Naive thymus-derived CD4-positive, alpha-beta T cell (primary cell): ENCODE data around the gene ANO9. TPM values are rescaled to one million over a fixed set of nuclear protein-coding genes. Genes with fewer than 3 reads are reported as not detected.

Source experiments
- ATAC-seq: fragments of 150-1000 bp; cut with Tn5 transposase; 2 replicates; pipeline ENCODE4 v1.10.0; 2021; ENCODE audit warnings: mild to moderate bottlenecking, moderate library complexity
- CTCF ChIA-PET: fragments of 350-600 bp; sonication (Branson Sonifier 250); formaldehyde crosslinking; loops from one replicate; lab custom pipeline; 2021; ENCODE audit warnings: antibody characterized with exemption; lab: Charles Lee
- POLR2A ChIA-PET: fragments of 350-600 bp; sonication (Branson Sonifier 250); formaldehyde crosslinking; loops from one replicate; lab custom pipeline; 2021; ENCODE audit warnings: antibody characterized with exemption, inconsistent platforms; lab: Charles Lee
- DNase-seq, 9 donors: peaks; one replicate each; pipeline versions ENCODE4 v3.0.0 to v3.0.0-alpha.2; 2020 to 2022; ENCODE audit warnings: mixed read lengths in 1 of 9
- H3K27ac ChIP-seq: one replicate; pipeline ENCODE4 v1.7.0; 2013; ENCODE audit warnings: mild to moderate bottlenecking, low read depth, low read length, moderate library complexity
- H3K27me3 ChIP-seq, 2 donors: one replicate each; pipeline ENCODE4 v1.7.0; 2013; ENCODE audit warnings: low read length in 2 of 2, mild to moderate bottlenecking in 2 of 2, moderate library complexity in 2 of 2; ENCODE audit not compliant: control insufficient read depth in 2 of 2, insufficient read depth in 2 of 2
- H3K36me3 ChIP-seq, 3 experiments: 1 replicate in 2 of 3; 2 replicates in 1 of 3; pipeline ENCODE4 v1.7.0; 2013; ENCODE audit warnings: low read length in 3 of 3, mild to moderate bottlenecking in 3 of 3, moderate library complexity in 1 of 3; ENCODE audit not compliant: insufficient read depth in 3 of 3, control insufficient read depth in 2 of 3
- H3K4me1 ChIP-seq, 2 donors: one replicate each; pipeline ENCODE4 v1.7.0; 2013; ENCODE audit warnings: low read length in 2 of 2, mild to moderate bottlenecking in 2 of 2, moderate library complexity in 1 of 2; ENCODE audit not compliant: control insufficient read depth in 2 of 2, insufficient read depth in 2 of 2
- H3K4me3 ChIP-seq: 2 replicates; pipeline ENCODE4 v1.7.0; 2013; ENCODE audit warnings: mild to moderate bottlenecking, low read length
- H3K9me3 ChIP-seq, 3 experiments: 1 replicate in 2 of 3; 2 replicates in 1 of 3; pipeline ENCODE4 v1.7.0; 2013; ENCODE audit warnings: low read length in 3 of 3; ENCODE audit not compliant: control insufficient read depth in 2 of 3
- H3K27ac Mint-ChIP-seq, 9 donors: one replicate each; pipeline ENCODE4 v1.8.0; 2020 to 2022; ENCODE audit warnings: mixed read lengths in 9 of 9, mild to moderate bottlenecking in 8 of 9, moderate library complexity in 5 of 9, inconsistent platforms in 2 of 9
- H3K27me3 Mint-ChIP-seq, 5 donors: one replicate each; pipeline ENCODE4 v1.8.0; 2021 to 2022; ENCODE audit warnings: mixed read lengths in 5 of 5, mild to moderate bottlenecking in 1 of 5
- H3K36me3 Mint-ChIP-seq, 5 donors: one replicate each; pipeline ENCODE4 v1.8.0; 2020 to 2022; ENCODE audit warnings: mixed read lengths in 5 of 5, mild to moderate bottlenecking in 3 of 5, inconsistent platforms in 1 of 5
- H3K4me1 Mint-ChIP-seq, 7 donors: one replicate each; pipeline ENCODE4 v1.8.0; 2020 to 2022; ENCODE audit warnings: mixed read lengths in 7 of 7, mild to moderate bottlenecking in 3 of 7, inconsistent platforms in 1 of 7
- H3K4me3 Mint-ChIP-seq, 10 donors: one replicate each; pipeline ENCODE4 v1.8.0; 2020 to 2022; ENCODE audit warnings: mild to moderate bottlenecking in 10 of 10, mixed read lengths in 10 of 10, moderate library complexity in 6 of 10, inconsistent platforms in 2 of 10
- H3K9me3 Mint-ChIP-seq, 11 donors: one replicate each; pipeline ENCODE4 v1.8.0; 2020 to 2022; ENCODE audit warnings: mixed read lengths in 11 of 11, mild to moderate bottlenecking in 4 of 11, inconsistent platforms in 1 of 11, moderate library complexity in 1 of 11
- intact Hi-C, 2 donors: fragments of 100-400 bp; cut with micrococcal nuclease; formaldehyde crosslinking; loops; one replicate each; pipeline ENCODE4 v1.15.1; 2023
- polyA plus RNA-seq, 2 donors: library from polyadenylated mRNA; unstranded; fragments of 300-500 nt; fragmentation: Illumina TruSeq; gene quantifications; one replicate each; pipeline ENCODE4 v1.2.3, GENCODE V29; 2021
- total RNA-seq, 6 experiments: library from RNA in 5 of 6; stranded (reverse) in 5 of 6; gene quantifications; 1 replicate in 5 of 6; 2 replicates in 1 of 6; pipeline ENCODE4 v1.2.3 and lab custom pipeline; 2021 to 2026

The ANO9 gene
- total and polyA plus RNA-seq, 7 experiments from 2014 or later, result 9.0 to 107 (median 92.2) TPM

GRCh38 chr11:477052-477715, 35.4 kb upstream of the ANO9 start:
- H3K27me3 ChIP-seq, result no peaks in the 10 kb centered on the region
- DNase-seq (no peak), ATAC-seq (no peak)
- Mint-ChIP-seq H3K27ac (no peak overlapping the region), H3K27me3 (no peaks in the 10 kb centered on the region), H3K4me3 (no peak overlapping the region), H3K36me3 (peaks cover 0 to 16% (median 0%) of the 10 kb centered on the region in 5 donors), H3K4me1 (peaks cover 0 to 3% (median 0%) of the 10 kb centered on the region in 7 donors), H3K9me3 (no peaks in the 10 kb centered on the region)
- peaks cover 0 to 6% (median 0%) of the 10 kb centered on the region in 3 experiments for H3K36me3 ChIP-seq
- CTCF ChIA-PET, result interaction anchor here (1.3 kb wide), 1 partner anchor 26 kb away, joined by 3 read pairs; no protein-coding TSS in a partner anchor
- intact Hi-C loops, result no loop called here
- H3K4me3 ChIP-seq, result no peak overlapping the region
- H3K4me1 ChIP-seq, result no peaks in the 10 kb centered on the region
- H3K27ac ChIP-seq, result no peak overlapping the region
- POLR2A ChIA-PET, result no interaction called here
- no peaks in the 10 kb centered on the region for H3K9me3 ChIP-seq

- Mint-ChIP-seq H3K4me1 (peaks cover 0 to 3% (median 0%) of the 10 kb centered on the region in 7 donors), H3K4me3 (no peak overlapping the region), H3K27me3 (no peaks in the 10 kb centered on the region), H3K9me3 (no peaks in the 10 kb centered on the region), H3K36me3 (peaks cover 0 to 14% (median 0%) of the 10 kb centered on the region in 5 donors), H3K27ac (no peak overlapping the region)
- H3K4me1 ChIP-seq, result no peaks in the 10 kb centered on the region
- no peaks in the 10 kb centered on the region for H3K27me3 ChIP-seq
- intact Hi-C loops, result no loop called here
- H3K27ac ChIP-seq, result no peak overlapping the region
- H3K9me3 ChIP-seq, result no peaks in the 10 kb centered on the region
- ATAC-seq (no peak), DNase-seq (no peak)
- CTCF ChIA-PET, result no interaction called here
- POLR2A ChIA-PET, result no interaction called here
- H3K4me3 ChIP-seq, result no peak overlapping the region
- H3K36me3 ChIP-seq, result peaks cover 0 to 6% (median 0%) of the 10 kb centered on the region in 3 experiments
Measured at GRCh38 chr11:476416-476815, 34.6 kb upstream of the ANO9 start.

DNA sequence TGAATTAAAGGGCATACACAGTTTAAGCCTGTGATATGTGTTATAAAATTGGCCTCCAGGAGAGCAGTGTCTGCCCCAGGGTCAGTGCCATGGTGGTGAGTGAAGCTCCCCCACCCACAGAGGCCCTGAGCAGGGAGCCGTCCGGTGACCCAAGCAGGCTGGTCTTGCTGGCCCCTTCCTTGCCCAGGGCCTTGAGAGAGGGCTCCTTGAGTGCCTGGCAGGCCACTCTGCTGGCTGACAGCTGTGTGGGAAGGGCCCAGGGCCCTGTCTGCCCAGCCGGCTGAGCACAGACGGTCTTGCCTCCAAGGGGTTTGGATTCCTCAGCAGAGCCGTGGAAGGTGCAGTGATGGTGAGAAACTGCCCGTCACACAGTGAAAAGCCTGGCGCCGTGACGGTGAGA, 34.1 kb upstream of the ANO9 start:
- Histone ChIP-seq H3K4me3 (no peak overlapping the region), H3K36me3 (peaks cover 0 to 6% (median 0%) of the 10 kb centered on the region in 3 experiments), H3K4me1 (no peaks in the 10 kb centered on the region), H3K27ac (no peak overlapping the region), H3K9me3 (no peaks in the 10 kb centered on the region), H3K27me3 (no peaks in the 10 kb centered on the region)
- ATAC-seq (no peak), DNase-seq (no peak)
- no peaks in the 10 kb centered on the region for H3K27me3 Mint-ChIP-seq
- H3K27ac Mint-ChIP-seq, result no peak overlapping the region
- ChIA-PET POLR2A (no interaction called here), CTCF (no interaction called here)
- no peak overlapping the region for H3K4me3 Mint-ChIP-seq
- H3K4me1 Mint-ChIP-seq, result peaks cover 0 to 3% (median 0%) of the 10 kb centered on the region in 7 donors
- H3K9me3 Mint-ChIP-seq, result no peaks in the 10 kb centered on the region
- intact Hi-C loops, result no loop called here
- peaks cover 0 to 9% (median 0%) of the 10 kb centered on the region in 5 donors for H3K36me3 Mint-ChIP-seq

GRCh38 chr11:474914-475506, 33.2 kb upstream of the ANO9 start:
- CTCF ChIA-PET, result no interaction called here
- peaks cover 0 to 9% (median 0%) of the 10 kb centered on the region in 5 donors for H3K36me3 Mint-ChIP-seq

DNA sequence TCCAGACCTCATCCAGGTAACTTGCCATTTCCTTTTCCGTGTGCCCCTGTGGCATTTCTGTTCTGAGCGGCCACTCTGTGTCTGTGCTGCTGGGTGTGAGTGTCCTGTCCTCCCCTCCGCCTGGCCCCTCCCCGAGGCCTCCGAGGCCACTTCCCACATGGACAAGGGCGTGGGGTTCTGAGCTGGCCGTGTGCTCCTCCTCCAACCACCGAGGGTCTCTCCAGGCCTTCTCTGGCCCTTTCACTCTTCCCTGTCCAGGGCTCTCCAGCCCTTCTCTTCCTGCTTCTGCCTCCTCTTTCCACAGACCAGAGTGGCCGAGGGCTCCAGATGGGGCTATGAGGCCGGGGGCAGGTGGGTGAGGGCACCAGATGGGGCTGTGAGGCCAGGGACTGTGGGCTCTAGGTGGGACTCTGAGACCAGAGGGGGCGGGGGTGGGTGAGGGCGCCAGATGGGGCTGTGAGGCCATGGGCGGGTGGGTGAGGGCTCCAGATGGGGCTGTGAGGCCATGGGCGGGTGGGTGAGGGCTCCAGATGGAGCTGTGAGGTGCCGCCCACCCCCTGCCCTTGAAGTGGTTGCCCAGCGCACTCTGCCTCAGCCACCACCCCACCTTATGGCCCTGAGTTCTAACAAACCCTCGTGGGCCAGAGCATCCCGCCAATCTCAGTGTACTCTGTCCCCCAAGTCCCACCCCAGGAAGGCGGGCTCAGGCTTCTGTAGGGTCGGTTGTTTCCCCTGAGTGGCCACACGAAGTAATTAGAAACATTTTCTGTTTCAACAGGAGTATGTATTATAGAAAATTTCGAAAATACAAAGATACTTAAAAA, 32.4 kb upstream of the ANO9 start:
- Histone ChIP-seq H3K27me3 (no peaks in the 10 kb centered on the region), H3K27ac (no peak overlapping the region), H3K36me3 (peaks cover 0 to 3% (median 0%) of the 10 kb centered on the region in 3 experiments), H3K9me3 (no peaks in the 10 kb centered on the region), H3K4me3 (no peak overlapping the region), H3K4me1 (no peaks in the 10 kb centered on the region)
- H3K4me3 Mint-ChIP-seq, result no peak overlapping the region
- H3K9me3 Mint-ChIP-seq, result no peaks in the 10 kb centered on the region
- peaks cover 0 to 6% (median 0%) of the 10 kb centered on the region in 7 donors for H3K4me1 Mint-ChIP-seq
- CTCF ChIA-PET, result no interaction called here
- intact Hi-C loops, result no loop called here
- peaks cover 0 to 6% (median 0%) of the 10 kb centered on the region in 5 donors for H3K36me3 Mint-ChIP-seq
- no peak overlapping the region for H3K27ac Mint-ChIP-seq
- no peaks in the 10 kb centered on the region for H3K27me3 Mint-ChIP-seq
- ATAC-seq (no peak), DNase-seq (no peak)
- POLR2A ChIA-PET, result no interaction called here

More at GRCh38 chr11:474914-475506, 33.2 kb upstream of the ANO9 start:
- H3K4me1 ChIP-seq, result no peaks in the 10 kb centered on the region
- intact Hi-C loops, result no loop called here
- ATAC-seq, result no peak
- no peaks in the 10 kb centered on the region for H3K27me3 ChIP-seq
- Mint-ChIP-seq H3K9me3 (no peaks in the 10 kb centered on the region), H3K4me3 (no peak overlapping the region), H3K27me3 (no peaks in the 10 kb centered on the region), H3K27ac (no peak overlapping the region), H3K4me1 (peaks cover 0 to 3% (median 0%) of the 10 kb centered on the region in 7 donors)
- no peak overlapping the region for H3K4me3 ChIP-seq
- H3K27ac ChIP-seq, result no peak overlapping the region
- peaks cover 0 to 6% (median 0%) of the 10 kb centered on the region in 3 experiments for H3K36me3 ChIP-seq
- no peak for DNase-seq
- no peaks in the 10 kb centered on the region for H3K9me3 ChIP-seq
- POLR2A ChIA-PET, result no interaction called here

DNA sequence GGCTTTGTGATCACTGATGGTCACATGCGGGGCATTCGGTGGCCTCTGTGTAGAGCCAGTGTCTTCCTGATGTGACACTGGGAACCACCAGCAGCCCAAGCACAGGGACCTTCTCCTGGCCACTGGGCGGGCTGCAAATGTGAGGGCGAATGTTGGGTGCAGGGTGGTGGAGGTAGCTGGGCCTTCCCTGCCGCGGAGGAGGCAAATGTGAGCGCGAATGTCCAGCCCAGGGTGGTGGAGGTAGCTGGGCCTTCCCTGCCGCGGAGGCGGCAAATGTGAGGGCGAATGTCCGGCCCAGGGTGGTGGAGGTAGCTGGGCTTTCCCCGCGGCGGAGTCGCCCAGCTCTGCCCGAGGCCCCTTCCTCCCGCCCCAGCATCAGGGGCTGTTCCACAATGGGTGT, 31.6 kb upstream of the ANO9 start:
- peaks cover 0 to 6% (median 0%) of the 10 kb centered on the region in 7 donors for H3K4me1 Mint-ChIP-seq
- H3K9me3 ChIP-seq, result no peaks in the 10 kb centered on the region
- ChIA-PET CTCF (no interaction called here), POLR2A (no interaction called here)
- no peak for ATAC-seq
- no peak overlapping the region for H3K4me3 Mint-ChIP-seq
- H3K4me1 ChIP-seq, result no peaks in the 10 kb centered on the region
- no peak for DNase-seq
- H3K4me3 ChIP-seq, result no peak overlapping the region
- no peak overlapping the region for H3K27ac Mint-ChIP-seq
- intact Hi-C loops, result no loop called here
- no peaks in the 10 kb centered on the region for H3K27me3 ChIP-seq
- H3K9me3 Mint-ChIP-seq, result no peaks in the 10 kb centered on the region
- H3K27ac ChIP-seq, result no peak overlapping the region
- H3K36me3 ChIP-seq, result no peaks in the 10 kb centered on the region
- H3K36me3 Mint-ChIP-seq, result peaks cover 0 to 3% (median 0%) of the 10 kb centered on the region in 5 donors
- no peaks in the 10 kb centered on the region for H3K27me3 Mint-ChIP-seq
